K562 (cell line): ENCODE data around the gene FAM50A. TPM values are rescaled to one million over a fixed set of nuclear protein-coding genes. Genes with fewer than 3 reads are reported as not detected.
A peak's percentile ranks its signal among the peaks of the same experiment; 100 is the strongest.

Experiments
- BHLHE40 ChIP-seq: IDR thresholded peaks from 2 replicates; pipeline ENCODE4 v1.6.1; 2011; ENCODE audit warnings: low read length, improper control_type of control experiment
- CCNT2 ChIP-seq: IDR thresholded peaks from 2 replicates; pipeline ENCODE4 v1.6.1; 2011; ENCODE audit warnings: borderline replicate concordance, low read depth, mild to moderate bottlenecking, moderate library complexity, mixed read lengths, low read length; ENCODE audit not compliant: insufficient read length; ENCODE audit errors: extremely low read depth
- CREM ChIP-seq: IDR thresholded peaks from 2 replicates; pipeline ENCODE4 v1.6.1; 2014; ENCODE audit warnings: antibody characterized with exemption, low read depth
- ERF ChIP-seq: fragments of 450-650 bp; formaldehyde crosslinking; IDR thresholded peaks from 2 replicates; pipeline ENCODE4 v1.4.0; 2020; ENCODE audit warnings: mild to moderate bottlenecking, mixed read lengths
- L3MBTL2 ChIP-seq: fragments of 450-650 bp; IDR thresholded peaks from 2 replicates; pipeline ENCODE4 v1.6.1; 2016; ENCODE audit warnings: mild to moderate bottlenecking, moderate library complexity
- MYBL2 ChIP-seq, 2 experiments: fragments of 450-650 bp in 1 of 2; sonication (generic) in 1 of 2; formaldehyde crosslinking in 1 of 2; IDR thresholded peaks; 2 replicates each; pipeline versions ENCODE4 v1.6.1 to v1.8.1; 2017 to 2022; ENCODE audit warnings: borderline replicate concordance in 1 of 2, inconsistent platforms in 1 of 2, low read depth in 1 of 2, mild to moderate bottlenecking in 1 of 2, missing genetic modification reagents in 1 of 2, moderate library complexity in 1 of 2
- MYC ChIP-seq, 2 experiments: fragments of 250-450 bp in 1 of 2; sonication (Bioruptor Pico) in 1 of 2; IDR thresholded peaks; 2 replicates each; pipeline versions ENCODE4 v1.5.1 to v1.6.1; 2012 to 2021; ENCODE audit warnings: low read depth in 2 of 2, borderline replicate concordance in 1 of 2, improper control_type of control experiment in 1 of 2, low read length in 1 of 2, mild to moderate bottlenecking in 1 of 2, moderate library complexity in 1 of 2
- NONO ChIP-seq, 2 experiments: fragments of 200-400 bp in 1 of 2; fragments of 450-650 bp in 1 of 2; formaldehyde crosslinking in 1 of 2; IDR thresholded peaks; 2 replicates each; pipeline ENCODE4 v1.6.1; 2017; ENCODE audit warnings: low read depth in 2 of 2, mild to moderate bottlenecking in 2 of 2, moderate library complexity in 2 of 2, low read length in 1 of 2
- PHF8 ChIP-seq: fragments of 200-600 bp; sonication (generic); IDR thresholded peaks from 2 replicates; pipeline ENCODE4 v1.6.1; 2012; ENCODE audit warnings: mixed run types, mild to moderate bottlenecking, inconsistent platforms, low read length, moderate library complexity, borderline replicate concordance
- RB1 ChIP-seq: fragments of 450-650 bp; IDR thresholded peaks from 2 replicates; pipeline ENCODE4 v1.6.1; 2017; ENCODE audit warnings: low read depth, mild to moderate bottlenecking
- SIN3B ChIP-seq: fragments of 450-650 bp; IDR thresholded peaks from 2 replicates; pipeline ENCODE4 v1.6.1; 2017; ENCODE audit warnings: low read depth, mild to moderate bottlenecking, moderate library complexity
- SMARCA4 ChIP-seq: fragments of 450-650 bp; IDR thresholded peaks from 2 replicates; pipeline ENCODE4 v1.6.1; 2016
- polyA plus RNA-seq, 8 experiments: library from polyadenylated mRNA; depleted of rRNA in 4 of 8; stranded (reverse) in 5 of 8; unstranded in 3 of 8; fragments of >200 nt; fragmentation: Nextera tagmentation in 2 of 8; fragmentation: Illumina TruSeq in 1 of 8; extraction: Ambion mirVana in 2 of 8; extraction: Trizol in 1 of 8; gene quantifications; 2 replicates each; pipeline versions ENCODE4 v1.2.1 to v1.2.3, GENCODE V29; 2011 to 2014; ENCODE audit warnings: inconsistent platforms in 1 of 8, missing spikeins in 1 of 8
- total RNA-seq, 7 experiments: library from RNA; depleted of rRNA in 6 of 7; stranded (reverse); fragments of >200 nt in 6 of 7; fragmentation: Illumina TruSeq in 2 of 7; extraction: Trizol in 2 of 7; gene quantifications; 2 replicates each; pipeline versions ENCODE4 v1.2.1 to v1.2.3, GENCODE V29; 2011 to 2021; ENCODE audit warnings: low replicate concordance in 1 of 7
- TF ChIP-seq, protein P1 (sequence below): fragments of 450-650 bp; IDR thresholded peaks from 2 replicates; pipeline ENCODE4 v1.6.1; 2016; ENCODE audit warnings: missing biosample characterization, missing genetic modification characterization
- TF ChIP-seq, protein P2 (sequence below): sonication (generic); formaldehyde crosslinking; IDR thresholded peaks from 2 replicates; pipeline ENCODE4 v1.8.0; 2022; ENCODE audit warnings: mild to moderate bottlenecking, missing genetic modification reagents
- TF ChIP-seq, protein P3 (sequence below): IDR thresholded peaks from 2 replicates; pipeline ENCODE4 v1.6.1; 2014; ENCODE audit warnings: antibody characterized with exemption
- TF ChIP-seq, protein P4 (sequence below): sonication (generic); formaldehyde crosslinking; IDR thresholded peaks from 2 replicates; pipeline ENCODE4 v1.8.0; 2022; ENCODE audit warnings: missing genetic modification reagents, mild to moderate bottlenecking, moderate library complexity, borderline replicate concordance
- TF ChIP-seq, protein P5 (sequence below), 2 experiments: IDR thresholded peaks; 2 replicates each; pipeline ENCODE4 v1.6.1; 2011; ENCODE audit warnings: borderline replicate concordance in 1 of 2, control low read depth in 1 of 2, low read depth in 1 of 2, low read length in 1 of 2, mild to moderate bottlenecking in 1 of 2, mixed read lengths in 1 of 2, moderate library complexity in 1 of 2; ENCODE audit not compliant: insufficient read depth in 1 of 2, insufficient read length in 1 of 2, poor library complexity in 1 of 2, severe bottlenecking in 1 of 2; ENCODE audit errors: extremely low read depth in 1 of 2
- TF ChIP-seq, protein P6 (sequence below): fragments of 200-800 bp; sonication (Bioruptor generic); IDR thresholded peaks from 2 replicates; pipeline ENCODE4 v1.6.1; 2017; ENCODE audit warnings: missing genetic modification characterization, missing compliant biosample characterization

Gene FAM50A
- total and polyA plus RNA-seq, 9 of the 15 experiments (the other 6 are each of a cell fraction or from before 2014, with no cell fraction given), result 4.4 to 114 (median 67.3) TPM

DNA sequence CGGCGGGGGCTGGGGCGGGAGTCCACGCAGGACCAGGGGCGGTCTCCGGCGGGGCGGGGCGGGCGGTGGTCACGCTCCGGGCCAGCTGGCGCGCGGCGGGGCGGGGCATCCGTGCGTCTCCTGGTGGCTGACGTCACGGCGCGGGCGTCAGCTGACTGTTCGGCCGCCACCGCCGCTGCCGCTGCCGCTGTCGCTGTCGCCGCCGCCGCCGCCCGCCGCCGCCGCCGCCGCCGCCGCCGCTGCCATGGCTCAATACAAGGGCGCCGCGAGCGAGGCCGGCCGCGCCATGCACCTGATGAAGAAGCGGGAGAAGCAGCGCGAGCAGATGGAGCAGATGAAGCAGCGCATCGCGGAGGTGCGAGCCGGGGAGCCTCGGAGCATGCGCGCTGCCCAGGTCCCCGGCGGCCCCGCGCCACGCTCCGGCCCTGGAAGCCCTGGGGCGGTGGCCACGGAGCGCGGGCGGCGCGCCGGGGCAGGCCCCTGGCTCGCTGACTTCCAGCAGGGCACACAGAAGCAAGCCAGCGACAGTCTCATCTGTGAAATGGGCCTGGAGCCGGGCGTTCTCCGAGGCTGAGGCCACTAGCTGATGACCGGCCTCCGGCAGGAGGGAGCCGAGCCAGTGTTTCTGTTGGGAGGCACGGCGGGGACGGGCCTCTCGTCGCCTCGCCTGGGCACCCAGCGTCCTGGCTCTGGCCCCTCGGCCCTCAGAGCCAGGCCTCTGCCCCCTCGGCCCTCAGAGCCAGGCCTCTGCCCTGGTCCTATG is at the start of gene FAM50A (continued):
- TF ChIP-seq SMARCA4, result no peak
- peak; percentile 62 for TF ChIP-seq L3MBTL2
- peak; percentile 52; the same call in 1 of the 2 replicates for TF ChIP-seq PHF8
- TF ChIP-seq RB1, result peak; percentile 79; the same call in 1 of the 2 replicates
- TF ChIP-seq, protein P1, sequence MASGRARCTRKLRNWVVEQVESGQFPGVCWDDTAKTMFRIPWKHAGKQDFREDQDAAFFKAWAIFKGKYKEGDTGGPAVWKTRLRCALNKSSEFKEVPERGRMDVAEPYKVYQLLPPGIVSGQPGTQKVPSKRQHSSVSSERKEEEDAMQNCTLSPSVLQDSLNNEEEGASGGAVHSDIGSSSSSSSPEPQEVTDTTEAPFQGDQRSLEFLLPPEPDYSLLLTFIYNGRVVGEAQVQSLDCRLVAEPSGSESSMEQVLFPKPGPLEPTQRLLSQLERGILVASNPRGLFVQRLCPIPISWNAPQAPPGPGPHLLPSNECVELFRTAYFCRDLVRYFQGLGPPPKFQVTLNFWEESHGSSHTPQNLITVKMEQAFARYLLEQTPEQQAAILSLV (tag), result no peak
- peak; percentile 44; the same call in 1 of the 2 replicates for TF ChIP-seq MYC (IDR thresholded peaks at IDR 0.05; ENCODE audit: low read depth, low read length)
- no peak for TF ChIP-seq MYC (CRISPR knock-in tag; IDR thresholded peaks at IDR 0.05; ENCODE audit: borderline replicate concordance, low read depth)
- 0 out of 2 replicates have a peak, but pooled peaks have one; percentile 11 for TF ChIP-seq ERF (CRISPR knock-in tag)
- TF ChIP-seq CREM, result peak; percentile 88
- TF ChIP-seq SIN3B, result peak; percentile 85; the same call in 1 of the 2 replicates
- TF ChIP-seq CCNT2, result peak; percentile 26
- TF ChIP-seq, protein P2, sequence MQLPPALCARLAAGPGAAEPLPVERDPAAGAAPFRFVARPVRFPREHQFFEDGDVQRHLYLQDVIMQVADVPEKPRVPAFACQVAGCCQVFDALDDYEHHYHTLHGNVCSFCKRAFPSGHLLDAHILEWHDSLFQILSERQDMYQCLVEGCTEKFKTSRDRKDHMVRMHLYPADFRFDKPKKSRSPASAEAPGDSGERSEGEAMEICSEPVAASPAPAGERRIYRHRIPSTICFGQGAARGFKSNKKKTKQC (CRISPR knock-in tag), result 0 out of 2 replicates have a peak, but pooled peaks have one; percentile 16
- peak; percentile 43; the same call in 1 of the 2 replicates for TF ChIP-seq BHLHE40
- TF ChIP-seq, protein P3, sequence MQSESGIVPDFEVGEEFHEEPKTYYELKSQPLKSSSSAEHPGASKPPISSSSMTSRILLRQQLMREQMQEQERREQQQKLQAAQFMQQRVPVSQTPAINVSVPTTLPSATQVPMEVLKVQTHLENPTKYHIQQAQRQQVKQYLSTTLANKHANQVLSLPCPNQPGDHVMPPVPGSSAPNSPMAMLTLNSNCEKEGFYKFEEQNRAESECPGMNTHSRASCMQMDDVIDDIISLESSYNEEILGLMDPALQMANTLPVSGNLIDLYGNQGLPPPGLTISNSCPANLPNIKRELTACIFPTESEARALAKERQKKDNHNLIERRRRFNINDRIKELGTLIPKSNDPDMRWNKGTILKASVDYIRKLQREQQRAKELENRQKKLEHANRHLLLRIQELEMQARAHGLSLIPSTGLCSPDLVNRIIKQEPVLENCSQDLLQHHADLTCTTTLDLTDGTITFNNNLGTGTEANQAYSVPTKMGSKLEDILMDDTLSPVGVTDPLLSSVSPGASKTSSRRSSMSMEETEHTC, result peak; percentile 29; the same call in 1 of the 2 replicates
- TF ChIP-seq, protein P4, sequence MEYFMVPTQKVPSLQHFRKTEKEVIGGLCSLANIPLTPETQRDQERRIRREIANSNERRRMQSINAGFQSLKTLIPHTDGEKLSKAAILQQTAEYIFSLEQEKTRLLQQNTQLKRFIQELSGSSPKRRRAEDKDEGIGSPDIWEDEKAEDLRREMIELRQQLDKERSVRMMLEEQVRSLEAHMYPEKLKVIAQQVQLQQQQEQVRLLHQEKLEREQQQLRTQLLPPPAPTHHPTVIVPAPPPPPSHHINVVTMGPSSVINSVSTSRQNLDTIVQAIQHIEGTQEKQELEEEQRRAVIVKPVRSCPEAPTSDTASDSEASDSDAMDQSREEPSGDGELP (CRISPR knock-in tag), result peak; percentile 86
- TF ChIP-seq, protein P5, sequence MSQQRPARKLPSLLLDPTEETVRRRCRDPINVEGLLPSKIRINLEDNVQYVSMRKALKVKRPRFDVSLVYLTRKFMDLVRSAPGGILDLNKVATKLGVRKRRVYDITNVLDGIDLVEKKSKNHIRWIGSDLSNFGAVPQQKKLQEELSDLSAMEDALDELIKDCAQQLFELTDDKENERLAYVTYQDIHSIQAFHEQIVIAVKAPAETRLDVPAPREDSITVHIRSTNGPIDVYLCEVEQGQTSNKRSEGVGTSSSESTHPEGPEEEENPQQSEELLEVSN (IDR thresholded peaks at IDR 0.05; ENCODE audit: borderline replicate concordance in 1 of 2, extremely low read depth in 1 of 2, insufficient read depth in 1 of 2, insufficient read length in 1 of 2, low read depth in 1 of 2, low read length in 1 of 2, poor library complexity in 1 of 2, severe bottlenecking in 1 of 2), result peak in 1 of 2 experiments; percentile 84
- TF ChIP-seq, protein P6, sequence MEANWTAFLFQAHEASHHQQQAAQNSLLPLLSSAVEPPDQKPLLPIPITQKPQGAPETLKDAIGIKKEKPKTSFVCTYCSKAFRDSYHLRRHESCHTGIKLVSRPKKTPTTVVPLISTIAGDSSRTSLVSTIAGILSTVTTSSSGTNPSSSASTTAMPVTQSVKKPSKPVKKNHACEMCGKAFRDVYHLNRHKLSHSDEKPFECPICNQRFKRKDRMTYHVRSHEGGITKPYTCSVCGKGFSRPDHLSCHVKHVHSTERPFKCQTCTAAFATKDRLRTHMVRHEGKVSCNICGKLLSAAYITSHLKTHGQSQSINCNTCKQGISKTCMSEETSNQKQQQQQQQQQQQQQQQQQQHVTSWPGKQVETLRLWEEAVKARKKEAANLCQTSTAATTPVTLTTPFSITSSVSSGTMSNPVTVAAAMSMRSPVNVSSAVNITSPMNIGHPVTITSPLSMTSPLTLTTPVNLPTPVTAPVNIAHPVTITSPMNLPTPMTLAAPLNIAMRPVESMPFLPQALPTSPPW (CRISPR knock-in tag), result peak; percentile 55
- TF ChIP-seq NONO (IDR thresholded peaks at IDR 0.05; ENCODE audit: low read depth in 2 of 2, low read length in 1 of 2), result peak in 1 of 2 experiments; percentile 63; a peak in 1 of 4 replicates
- TF ChIP-seq MYBL2 (IDR thresholded peaks at IDR 0.05; ENCODE audit: low read depth), result no peak
- TF ChIP-seq MYBL2 (CRISPR knock-in tag; IDR thresholded peaks at IDR 0.05; ENCODE audit: borderline replicate concordance), result no peak
